ENCODE results near the gene NAT8L. TPM values are rescaled to one million over a fixed set of nuclear protein-coding genes. Genes with fewer than 3 reads are reported as not detected.
A peak's percentile ranks its signal among the peaks of the same experiment; 100 is the strongest.

The NAT8L gene
- polyA plus RNA-seq, 1 donor from 2014 or later: 12.6 TPM

DNA sequence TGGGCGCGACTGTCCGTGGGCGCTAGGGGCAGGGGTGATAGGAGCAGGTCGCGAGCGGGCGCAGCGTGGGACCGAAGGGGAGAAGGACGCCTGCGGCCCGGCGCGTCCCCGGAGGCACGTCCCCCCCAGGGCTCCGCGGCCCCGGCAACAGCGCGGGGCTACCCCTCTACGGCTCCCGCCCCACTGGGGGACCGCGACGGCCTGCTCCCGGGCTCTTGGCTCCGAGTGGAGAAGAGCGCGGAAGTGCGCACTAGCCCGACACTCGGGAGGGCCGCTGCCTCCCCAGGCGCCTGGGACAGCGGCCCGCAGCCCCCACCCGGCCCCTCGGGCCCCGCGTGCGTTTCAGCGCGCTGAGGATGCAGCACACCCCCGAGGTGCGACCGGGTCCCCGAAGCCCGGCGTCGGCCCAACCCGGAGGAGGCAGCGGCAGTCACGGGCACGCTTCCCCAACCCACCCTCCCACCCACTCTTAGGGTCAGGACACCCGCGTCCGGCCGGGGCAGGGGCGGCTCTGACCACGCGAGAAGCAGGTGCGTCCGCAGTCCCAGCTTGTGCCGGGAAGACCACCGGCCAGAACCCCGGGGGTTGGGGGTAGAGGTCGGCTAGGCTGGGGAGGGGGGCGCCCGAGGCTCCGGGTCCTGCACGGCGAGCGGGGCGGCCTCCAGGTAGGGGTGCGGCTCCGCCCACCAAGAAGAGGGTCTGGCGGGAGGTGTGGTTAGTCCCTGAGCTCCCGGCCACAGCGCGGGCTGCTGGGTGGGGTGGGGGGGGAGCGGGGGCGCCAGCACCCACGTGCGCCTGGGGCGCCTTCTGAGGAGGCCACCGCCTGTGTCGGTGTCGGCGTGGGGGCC is 18.5 kb upstream of the NAT8L start:
- TF ChIP-seq, protein P1, sequence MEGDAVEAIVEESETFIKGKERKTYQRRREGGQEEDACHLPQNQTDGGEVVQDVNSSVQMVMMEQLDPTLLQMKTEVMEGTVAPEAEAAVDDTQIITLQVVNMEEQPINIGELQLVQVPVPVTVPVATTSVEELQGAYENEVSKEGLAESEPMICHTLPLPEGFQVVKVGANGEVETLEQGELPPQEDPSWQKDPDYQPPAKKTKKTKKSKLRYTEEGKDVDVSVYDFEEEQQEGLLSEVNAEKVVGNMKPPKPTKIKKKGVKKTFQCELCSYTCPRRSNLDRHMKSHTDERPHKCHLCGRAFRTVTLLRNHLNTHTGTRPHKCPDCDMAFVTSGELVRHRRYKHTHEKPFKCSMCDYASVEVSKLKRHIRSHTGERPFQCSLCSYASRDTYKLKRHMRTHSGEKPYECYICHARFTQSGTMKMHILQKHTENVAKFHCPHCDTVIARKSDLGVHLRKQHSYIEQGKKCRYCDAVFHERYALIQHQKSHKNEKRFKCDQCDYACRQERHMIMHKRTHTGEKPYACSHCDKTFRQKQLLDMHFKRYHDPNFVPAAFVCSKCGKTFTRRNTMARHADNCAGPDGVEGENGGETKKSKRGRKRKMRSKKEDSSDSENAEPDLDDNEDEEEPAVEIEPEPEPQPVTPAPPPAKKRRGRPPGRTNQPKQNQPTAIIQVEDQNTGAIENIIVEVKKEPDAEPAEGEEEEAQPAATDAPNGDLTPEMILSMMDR (IDR thresholded peaks at IDR 0.05; ENCODE audit: poor library complexity, severe bottlenecking): no peak
- TF ChIP-seq MXI1 (conservative IDR thresholded peaks at IDR 0.05; ENCODE audit: poor library complexity, severe bottlenecking) (no peak), POLR2AphosphoS5 (IDR thresholded peaks at IDR 0.05) (no peak), EZH2 (IDR thresholded peaks at IDR 0.05; ENCODE audit: borderline replicate concordance, insufficient read depth, low read length, poor library complexity, severe bottlenecking) (no peak), TAF1 (IDR thresholded peaks at IDR 0.05; ENCODE audit: low read depth) (no peak), EP300 (conservative IDR thresholded peaks at IDR 0.05; ENCODE audit: poor library complexity, severe bottlenecking) (no peak), RAD21 (conservative IDR thresholded peaks at IDR 0.05) (no peak), SMC3 (conservative IDR thresholded peaks at IDR 0.05; ENCODE audit: poor library complexity) (no peak)
- TF ChIP-seq, protein P2, sequence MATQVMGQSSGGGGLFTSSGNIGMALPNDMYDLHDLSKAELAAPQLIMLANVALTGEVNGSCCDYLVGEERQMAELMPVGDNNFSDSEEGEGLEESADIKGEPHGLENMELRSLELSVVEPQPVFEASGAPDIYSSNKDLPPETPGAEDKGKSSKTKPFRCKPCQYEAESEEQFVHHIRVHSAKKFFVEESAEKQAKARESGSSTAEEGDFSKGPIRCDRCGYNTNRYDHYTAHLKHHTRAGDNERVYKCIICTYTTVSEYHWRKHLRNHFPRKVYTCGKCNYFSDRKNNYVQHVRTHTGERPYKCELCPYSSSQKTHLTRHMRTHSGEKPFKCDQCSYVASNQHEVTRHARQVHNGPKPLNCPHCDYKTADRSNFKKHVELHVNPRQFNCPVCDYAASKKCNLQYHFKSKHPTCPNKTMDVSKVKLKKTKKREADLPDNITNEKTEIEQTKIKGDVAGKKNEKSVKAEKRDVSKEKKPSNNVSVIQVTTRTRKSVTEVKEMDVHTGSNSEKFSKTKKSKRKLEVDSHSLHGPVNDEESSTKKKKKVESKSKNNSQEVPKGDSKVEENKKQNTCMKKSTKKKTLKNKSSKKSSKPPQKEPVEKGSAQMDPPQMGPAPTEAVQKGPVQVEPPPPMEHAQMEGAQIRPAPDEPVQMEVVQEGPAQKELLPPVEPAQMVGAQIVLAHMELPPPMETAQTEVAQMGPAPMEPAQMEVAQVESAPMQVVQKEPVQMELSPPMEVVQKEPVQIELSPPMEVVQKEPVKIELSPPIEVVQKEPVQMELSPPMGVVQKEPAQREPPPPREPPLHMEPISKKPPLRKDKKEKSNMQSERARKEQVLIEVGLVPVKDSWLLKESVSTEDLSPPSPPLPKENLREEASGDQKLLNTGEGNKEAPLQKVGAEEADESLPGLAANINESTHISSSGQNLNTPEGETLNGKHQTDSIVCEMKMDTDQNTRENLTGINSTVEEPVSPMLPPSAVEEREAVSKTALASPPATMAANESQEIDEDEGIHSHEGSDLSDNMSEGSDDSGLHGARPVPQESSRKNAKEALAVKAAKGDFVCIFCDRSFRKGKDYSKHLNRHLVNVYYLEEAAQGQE (IDR thresholded peaks at IDR 0.05; ENCODE audit: borderline replicate concordance): no peak
- peaks cover 12% of the 10 kb centered on the region for H3K79me2 ChIP-seq (replicated peaks; ENCODE audit: insufficient read depth, low read length)
- H3K27ac ChIP-seq (ENCODE audit: low read length): no peak overlapping the region
- peak overlapping the region; percentile 92 for H3K4me3 ChIP-seq (ENCODE audit: low read length)
- peak overlapping the region; percentile 84 for H3K9ac ChIP-seq (ENCODE audit: low read length)
- H3F3A ChIP-seq (ENCODE audit: insufficient read depth, low read length, poor library complexity, severe bottlenecking): no peaks in the 10 kb centered on the region
- peaks cover 20% of the 10 kb centered on the region for H3K27me3 ChIP-seq (ENCODE audit: insufficient read depth, low read depth, low read length)
- H4K20me1 ChIP-seq (ENCODE audit: insufficient read depth): no peaks in the 10 kb centered on the region
- H3K4me2 ChIP-seq (ENCODE audit: low read length): peak overlapping the region; percentile 1
- peak overlapping the region; percentile 76 for H2AFZ ChIP-seq (ENCODE audit: low read depth, low read length)
- H3K9me3 ChIP-seq (ENCODE audit: low read length): no peaks in the 10 kb centered on the region
- H3K36me3 ChIP-seq (ENCODE audit: insufficient read depth, low read length): no peaks in the 10 kb centered on the region
- H3K9me2 ChIP-seq (ENCODE audit: insufficient read depth, low read length): no peaks in the 10 kb centered on the region

DNA sequence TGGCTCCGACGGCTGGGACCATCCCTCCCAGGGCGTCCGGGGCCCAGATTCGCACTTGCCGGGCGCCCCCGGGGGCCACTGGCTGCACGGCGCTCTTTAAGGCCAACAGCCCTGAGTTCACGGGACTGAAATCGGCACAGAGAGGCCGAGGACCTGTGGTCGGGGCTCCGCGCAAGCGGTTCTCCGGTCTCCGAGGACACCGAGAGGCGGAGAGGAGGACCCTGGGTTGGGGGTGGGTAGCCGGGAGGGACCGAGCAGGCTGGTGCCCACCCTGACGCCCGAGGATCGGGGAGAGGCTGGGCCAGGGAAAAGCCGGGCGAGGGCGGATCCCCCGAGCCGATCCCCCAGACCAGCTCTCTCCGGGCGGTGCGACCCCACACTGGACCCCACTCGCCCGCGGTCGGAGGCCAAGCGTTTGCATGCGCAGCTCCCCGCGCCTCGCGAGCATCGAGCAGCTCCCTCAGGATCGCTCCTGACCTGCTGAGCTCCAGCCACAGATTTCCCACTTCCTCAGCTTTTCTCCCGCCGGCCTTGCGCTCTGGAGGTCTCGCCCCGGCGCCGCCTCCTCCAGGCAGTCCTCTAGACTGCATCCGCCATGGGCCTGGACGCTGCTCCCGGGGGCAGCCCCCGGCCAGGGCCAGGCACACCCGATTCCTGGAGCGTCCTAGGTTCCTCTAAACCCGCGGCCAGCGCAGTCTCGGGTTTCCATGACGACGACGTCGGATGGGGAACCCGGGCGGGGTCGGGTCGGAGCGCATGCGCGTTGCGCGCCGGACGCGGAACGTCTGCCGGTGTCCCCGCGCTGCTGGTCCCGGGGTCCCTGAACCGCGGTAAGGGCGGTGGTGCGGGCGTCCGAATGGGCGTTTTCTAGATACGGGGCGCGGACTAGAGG is 17.6 kb upstream of the NAT8L start:
- H3K9me3 ChIP-seq (ENCODE audit: low read length): no peaks in the 10 kb centered on the region
- no peaks in the 10 kb centered on the region for H3K36me3 ChIP-seq (ENCODE audit: insufficient read depth, low read length)
- no peaks in the 10 kb centered on the region for H4K20me1 ChIP-seq (ENCODE audit: insufficient read depth)
- H3K4me2 ChIP-seq (ENCODE audit: low read length): peak overlapping the region; percentile 1
- peak overlapping the region; percentile 92 for H3K4me3 ChIP-seq (ENCODE audit: low read length)
- H3K27ac ChIP-seq (ENCODE audit: low read length): peak overlapping the region; percentile 65
- peak overlapping the region; percentile 84 for H3K9ac ChIP-seq (ENCODE audit: low read length)
- no peaks in the 10 kb centered on the region for H3F3A ChIP-seq (ENCODE audit: insufficient read depth, low read length, poor library complexity, severe bottlenecking)
- H2AFZ ChIP-seq (ENCODE audit: low read depth, low read length): peak overlapping the region; percentile 76
- H3K9me2 ChIP-seq (ENCODE audit: insufficient read depth, low read length): no peaks in the 10 kb centered on the region
- peaks cover 12% of the 10 kb centered on the region for H3K79me2 ChIP-seq (replicated peaks; ENCODE audit: insufficient read depth, low read length)
- TF ChIP-seq TAF1 (IDR thresholded peaks at IDR 0.05; ENCODE audit: low read depth) (no peak), MXI1 (conservative IDR thresholded peaks at IDR 0.05; ENCODE audit: poor library complexity, severe bottlenecking) (peak; percentile 67), POLR2AphosphoS5 (IDR thresholded peaks at IDR 0.05) (peak; percentile 89), RAD21 (conservative IDR thresholded peaks at IDR 0.05) (no peak), SMC3 (conservative IDR thresholded peaks at IDR 0.05; ENCODE audit: poor library complexity) (peak; percentile 59), EP300 (conservative IDR thresholded peaks at IDR 0.05; ENCODE audit: poor library complexity, severe bottlenecking) (peak; percentile 47), EZH2 (IDR thresholded peaks at IDR 0.05; ENCODE audit: borderline replicate concordance, insufficient read depth, low read length, poor library complexity, severe bottlenecking) (no peak)
- TF ChIP-seq, protein P2 (IDR thresholded peaks at IDR 0.05; ENCODE audit: borderline replicate concordance): peak; percentile 19
- TF ChIP-seq, protein P1 (IDR thresholded peaks at IDR 0.05; ENCODE audit: poor library complexity, severe bottlenecking): peak; percentile 39
- H3K27me3 ChIP-seq (ENCODE audit: insufficient read depth, low read depth, low read length): peaks cover 20% of the 10 kb centered on the region

All from neural cell (in vitro differentiated cells).